IPS-NIHi11 (cell line): ENCODE results near the gene AGFG2.
"Not testable (repeated sequence)": the region's sequence is repeated elsewhere in the genome, so short reads cannot be mapped to it uniquely, and the experiment has no call there.

Source experiments
- DNase-seq: peaks from one replicate; pipeline ENCODE4 v3.0.0; 2012; ENCODE audit warnings: mixed read lengths, low spot score

The AGFG2 gene

DNA sequence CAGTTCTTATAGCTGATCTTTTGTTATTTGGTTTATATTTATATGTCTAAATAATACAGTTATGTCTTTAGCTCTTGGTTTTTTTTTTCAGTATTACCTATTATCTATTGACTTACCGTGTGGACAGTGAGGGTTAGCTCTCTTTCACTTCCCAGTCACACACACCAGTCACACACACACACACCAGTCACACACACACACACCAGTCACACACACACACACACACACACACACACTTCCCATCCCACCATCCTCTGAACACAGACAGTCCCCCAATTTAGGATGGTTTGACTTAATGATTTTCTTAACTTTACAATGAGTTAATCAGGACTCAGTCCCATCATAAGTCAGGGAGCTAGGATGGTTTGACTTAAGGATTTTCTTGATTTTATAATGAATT lies 18.9 kb upstream of the AGFG2 start:
- DNase-seq, result no peak

DNA sequence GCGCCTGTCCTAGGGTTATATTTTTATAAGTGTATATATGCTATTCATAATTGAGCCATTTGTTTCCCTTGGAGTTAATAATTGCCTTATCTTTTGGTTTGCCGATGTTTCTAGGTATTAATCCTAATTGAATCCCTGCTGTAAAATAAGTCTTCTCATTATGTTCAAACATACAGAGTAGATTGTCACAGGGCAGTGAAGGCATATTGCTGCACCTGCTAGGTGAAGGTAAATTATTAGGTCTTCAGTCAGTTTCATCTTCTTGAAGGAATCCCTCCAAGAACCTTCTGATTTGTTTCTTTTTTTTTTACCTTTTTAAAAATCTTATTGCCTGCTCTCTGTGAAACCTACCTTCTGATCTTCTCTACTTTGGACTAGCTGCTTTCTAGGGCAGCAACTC lies 17.9 kb upstream of the AGFG2 start:
- DNase-seq, result no peak

DNA sequence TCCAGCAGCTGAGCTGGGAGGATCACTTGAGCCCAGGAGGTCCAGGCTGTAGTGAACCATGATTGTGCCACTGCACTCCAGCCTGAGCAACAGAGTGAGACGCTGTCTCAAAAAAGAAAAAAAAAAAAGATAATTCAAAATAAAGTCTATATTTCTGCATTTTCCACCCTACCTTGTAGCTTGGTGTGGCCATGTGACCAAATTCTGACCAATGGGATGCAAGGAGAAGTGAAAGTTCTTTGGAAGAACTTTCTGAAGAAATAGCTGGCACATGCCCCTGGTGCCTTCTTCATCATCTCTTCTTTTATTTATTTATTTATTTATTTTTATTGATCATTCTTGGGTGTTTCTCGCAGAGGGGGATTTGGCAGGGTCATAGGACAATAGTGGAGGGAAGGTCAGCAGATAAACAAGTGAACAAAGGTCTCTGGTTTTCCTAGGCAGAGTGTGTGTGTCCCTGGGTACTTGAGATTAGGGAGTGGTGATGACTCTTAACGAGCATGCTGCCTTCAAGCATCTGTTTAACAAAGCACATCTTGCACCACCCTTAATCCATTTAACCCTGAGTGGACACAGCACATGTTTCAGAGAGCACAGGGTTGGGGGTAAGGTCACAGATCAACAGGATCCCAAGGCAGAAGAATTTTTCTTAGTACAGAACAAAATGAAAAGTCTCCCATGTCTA lies 17.0 kb upstream of the AGFG2 start:
- DNase-seq, result not testable (repeated sequence)

DNA sequence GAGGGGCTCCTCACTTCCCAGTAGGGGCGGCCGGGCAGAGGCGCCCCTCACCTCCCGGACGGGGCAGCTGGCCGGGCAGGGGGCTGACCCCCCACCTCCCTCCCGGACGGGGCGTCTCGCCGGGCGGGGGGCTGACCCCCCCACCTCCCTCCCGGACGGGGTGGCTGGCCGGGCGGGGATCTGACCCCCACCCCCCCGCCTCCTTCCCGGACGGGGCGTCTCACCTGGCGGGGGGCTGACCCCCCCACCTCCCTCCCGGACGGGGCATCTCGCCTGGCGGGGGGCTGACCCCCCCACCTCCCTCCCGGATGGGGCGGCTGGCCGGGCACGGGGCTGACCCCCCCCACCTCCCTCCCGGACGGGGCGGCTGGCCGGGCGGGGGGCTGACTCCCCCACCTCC lies 15.8 kb upstream of the AGFG2 start:
- not testable (repeated sequence) for DNase-seq

DNA sequence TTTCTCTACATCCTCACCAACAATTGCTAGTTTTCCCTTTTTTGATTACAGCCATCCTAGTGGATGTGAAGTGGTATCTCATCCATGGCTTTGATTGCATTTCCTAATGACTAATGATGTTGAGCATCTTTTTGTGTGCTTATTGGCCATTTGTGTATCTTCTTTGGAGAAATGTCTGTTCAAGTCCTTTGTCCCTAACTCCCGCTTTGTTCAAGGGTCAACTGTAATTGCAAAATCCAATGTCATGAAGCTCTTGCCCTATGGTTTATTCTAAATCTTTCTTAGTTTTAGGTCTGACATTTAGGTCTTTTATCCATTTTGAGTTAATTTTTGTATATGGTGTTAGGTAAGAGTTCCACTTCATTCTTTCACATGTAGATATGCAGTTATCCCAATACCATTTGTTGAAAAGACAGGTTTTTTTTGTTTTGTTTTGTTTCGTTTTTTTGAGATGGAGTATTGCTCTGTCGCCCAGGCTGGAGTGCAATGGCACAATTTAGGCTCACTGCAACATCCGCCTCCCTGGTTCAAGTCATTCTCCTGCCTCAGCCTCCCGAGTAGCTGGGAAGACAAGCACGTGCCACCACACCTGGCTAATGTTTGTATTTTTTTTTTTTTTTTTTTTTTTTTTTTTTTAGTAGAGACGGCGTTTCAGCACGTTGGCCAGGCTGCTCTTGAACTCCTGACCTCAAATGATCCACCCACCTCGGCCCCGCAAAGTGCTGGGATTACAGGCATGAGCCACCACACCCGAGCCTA lies 10.7 kb upstream of the AGFG2 start:
- DNase-seq, result not testable (repeated sequence)

DNA sequence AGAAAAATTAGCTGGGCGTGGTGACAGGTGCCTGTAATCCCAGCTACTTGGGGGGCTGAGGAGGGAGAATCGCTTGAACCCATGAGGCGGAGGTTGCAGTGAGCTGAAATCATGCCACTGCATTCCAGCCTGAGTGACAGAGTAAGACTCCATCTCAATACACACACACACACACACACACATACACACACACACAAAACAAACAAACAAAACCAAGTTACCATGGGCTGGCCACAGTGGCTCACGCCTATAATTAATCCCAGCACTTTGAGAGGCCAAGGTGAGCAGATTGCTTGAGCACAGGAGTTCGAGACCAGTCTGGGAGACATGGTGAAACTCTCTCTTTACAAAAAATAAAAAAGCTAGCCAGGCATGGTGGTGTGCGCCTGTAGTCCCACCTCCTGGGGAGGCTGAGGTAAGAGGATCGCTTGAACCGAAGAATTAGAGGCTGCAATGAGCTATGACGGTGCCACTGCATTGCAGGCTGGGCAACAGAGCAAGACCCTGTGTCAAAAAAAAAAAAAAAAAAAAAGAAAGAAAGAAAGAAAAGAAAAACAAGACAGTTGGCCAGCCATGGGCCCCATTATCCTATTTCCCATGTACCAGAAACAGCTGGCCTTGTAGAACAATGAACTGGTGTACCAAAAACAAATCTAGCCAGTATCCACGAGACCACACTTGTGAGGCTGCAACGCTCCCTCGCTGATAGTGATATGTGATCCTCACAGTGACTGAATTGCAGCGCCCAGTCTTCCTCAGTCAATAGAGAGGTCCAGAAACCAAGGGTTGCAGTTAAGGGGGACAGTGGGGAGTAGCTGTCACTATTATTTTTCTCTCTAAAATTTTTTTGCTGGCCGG lies 6.6 kb upstream of the AGFG2 start:
- DNase-seq, result no peak

DNA sequence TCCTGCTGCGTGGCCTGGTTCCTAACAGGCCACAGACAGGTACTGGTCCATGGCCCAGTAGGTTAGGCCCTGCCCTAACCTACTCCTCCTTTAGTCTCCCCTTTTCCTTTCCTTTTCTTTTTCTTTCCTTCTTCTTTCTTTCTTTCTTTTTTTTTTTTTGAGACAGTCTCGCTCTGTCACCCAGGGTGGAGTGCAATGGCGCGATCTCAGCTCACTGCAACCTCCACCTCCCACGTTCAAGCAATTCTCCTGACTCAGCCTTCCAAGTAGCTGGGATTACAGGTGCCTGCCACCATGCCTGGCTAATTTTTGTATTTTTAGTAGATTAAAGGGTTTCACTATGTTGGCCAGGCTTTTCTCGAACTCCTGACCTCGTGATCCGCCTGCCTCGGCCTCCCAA lies 3.0 kb upstream of the AGFG2 start:
- not testable (repeated sequence) for DNase-seq

DNA sequence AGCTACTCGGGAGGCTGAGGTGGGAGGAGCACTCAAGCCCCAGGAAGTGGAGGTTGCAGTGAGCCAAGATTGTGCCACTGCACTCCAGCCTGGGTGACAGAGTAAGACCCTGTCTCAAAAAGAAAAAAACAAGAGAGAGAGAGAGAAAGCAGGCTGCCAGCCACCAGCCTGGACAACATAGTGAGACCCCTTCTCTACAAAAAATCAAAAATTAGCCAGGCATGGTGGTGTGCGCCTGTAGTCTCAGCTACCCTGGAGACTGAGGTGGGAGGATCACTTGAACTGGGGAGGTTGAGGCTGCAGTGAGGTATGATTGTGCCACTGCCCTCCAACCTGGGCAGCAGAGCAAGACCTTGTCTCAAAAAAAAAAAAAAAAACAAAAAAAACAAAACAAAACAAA lies 2.3 kb upstream of the AGFG2 start:
- DNase-seq, result not testable (repeated sequence)

DNA sequence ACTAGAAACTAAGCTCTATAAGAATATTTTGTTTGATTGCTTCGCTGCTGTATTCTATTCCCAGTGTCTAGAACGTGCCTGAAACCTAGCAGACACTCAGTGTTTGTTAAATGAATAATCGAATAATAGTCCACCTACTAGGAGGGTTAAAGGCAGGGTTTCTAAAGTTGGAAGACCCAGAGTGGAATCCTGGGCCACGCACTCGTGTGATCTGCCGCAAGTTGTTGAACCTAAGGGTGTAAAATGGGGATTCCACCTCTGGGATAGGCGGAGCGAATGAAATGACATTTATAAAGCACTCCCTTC lies 702 bp upstream of the AGFG2 start:
- DNase-seq, result no peak

DNA sequence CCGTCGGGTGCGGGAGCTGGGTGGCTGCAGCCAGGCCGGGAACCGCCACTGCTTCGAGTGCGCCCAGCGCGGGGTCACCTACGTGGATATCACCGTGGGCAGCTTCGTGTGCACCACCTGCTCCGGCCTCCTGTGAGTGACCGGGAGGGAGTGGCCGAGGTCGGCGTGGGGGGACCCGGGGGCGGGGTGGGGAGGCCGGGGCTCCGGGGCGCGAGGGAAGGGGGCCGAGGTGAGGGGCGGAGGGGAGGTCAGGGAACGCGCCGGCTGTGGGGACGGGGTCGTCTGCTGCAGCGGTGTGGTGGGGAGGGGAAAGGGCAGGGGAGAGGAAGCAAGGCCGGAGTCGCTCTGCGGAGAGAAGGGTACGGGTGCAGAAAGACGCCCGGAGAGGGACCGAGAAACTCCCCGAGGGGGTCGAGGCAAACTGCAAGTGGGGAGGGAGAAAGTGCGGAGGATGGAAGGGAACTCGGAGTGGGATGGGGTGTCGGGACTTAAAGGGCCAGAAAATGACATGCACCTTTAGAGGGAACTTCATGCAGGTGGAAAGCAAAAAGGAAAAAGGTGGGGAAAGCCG lies 518 bp downstream of the AGFG2 start:
- peak; percentile 21 for DNase-seq

DNA sequence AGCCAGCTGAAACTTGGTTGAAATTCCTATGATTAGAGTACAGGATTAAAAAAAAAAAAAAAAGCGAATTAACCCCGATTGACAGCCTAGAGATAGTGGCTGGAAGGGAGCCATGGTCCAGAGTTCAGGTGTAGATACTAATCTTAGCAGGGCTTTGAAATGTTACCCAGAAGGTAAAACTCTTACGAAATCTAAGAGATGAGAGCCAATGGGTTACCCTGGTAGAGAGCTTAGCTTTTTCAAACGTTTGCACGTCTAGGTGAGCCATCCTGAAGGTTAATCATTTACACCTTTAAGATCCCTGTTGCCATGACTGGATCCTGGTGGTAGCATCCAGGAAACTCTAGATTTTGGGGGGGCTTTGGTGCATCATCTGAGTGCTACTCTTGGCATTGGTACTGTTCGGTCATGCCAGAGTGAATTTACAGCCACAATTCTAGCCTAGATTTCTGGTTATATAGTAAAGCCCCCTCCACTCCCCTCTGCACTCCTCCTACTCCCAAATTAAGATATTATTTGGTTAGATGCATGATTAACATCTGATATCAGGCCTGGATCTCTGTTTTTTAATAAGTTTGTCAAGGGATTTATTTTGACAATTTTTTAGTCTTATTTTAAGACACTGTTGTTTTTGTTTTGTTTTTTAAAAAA lies 1.2 kb downstream of the AGFG2 start:
- DNase-seq, result no peak

DNA sequence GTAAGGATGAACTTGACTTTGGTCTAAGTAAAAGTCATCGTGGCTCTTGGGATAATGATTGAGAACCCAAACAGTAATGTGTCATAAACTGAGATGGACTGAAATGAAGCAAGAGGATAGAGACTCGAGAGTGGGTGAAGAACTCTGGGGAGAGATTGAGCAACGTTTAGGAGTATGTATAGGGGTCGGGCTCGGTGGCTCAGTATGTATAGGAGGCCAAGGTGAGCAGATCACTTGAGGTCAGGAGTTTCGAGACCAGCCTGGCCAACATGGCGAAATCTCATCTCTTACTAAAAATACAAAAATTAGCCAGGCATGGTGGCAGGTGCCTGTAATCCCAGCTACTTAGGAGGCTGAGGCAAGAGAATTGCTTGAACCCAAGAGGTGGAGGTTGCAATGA lies 2.3 kb downstream of the AGFG2 start:
- DNase-seq, result not testable (repeated sequence)

DNA sequence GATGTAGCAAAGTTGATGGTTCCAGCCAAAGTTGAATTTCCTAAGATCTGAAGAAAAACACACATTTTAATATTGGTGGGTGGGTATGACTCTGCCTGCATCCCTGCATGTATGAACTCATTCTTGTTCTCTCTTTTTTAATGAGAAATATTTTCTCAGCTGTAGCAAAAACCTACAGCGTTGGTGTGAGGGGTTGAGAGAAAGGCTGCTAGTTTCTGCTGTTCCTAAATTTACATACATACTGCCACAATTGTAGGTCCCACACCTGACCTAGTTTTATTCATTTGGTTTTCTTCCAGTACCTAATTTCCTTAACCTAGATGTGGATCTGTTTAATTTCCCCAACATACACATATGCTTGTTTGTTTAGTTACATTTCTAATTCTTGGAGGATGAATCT lies 4.6 kb downstream of the AGFG2 start:
- DNase-seq, result no peak

DNA sequence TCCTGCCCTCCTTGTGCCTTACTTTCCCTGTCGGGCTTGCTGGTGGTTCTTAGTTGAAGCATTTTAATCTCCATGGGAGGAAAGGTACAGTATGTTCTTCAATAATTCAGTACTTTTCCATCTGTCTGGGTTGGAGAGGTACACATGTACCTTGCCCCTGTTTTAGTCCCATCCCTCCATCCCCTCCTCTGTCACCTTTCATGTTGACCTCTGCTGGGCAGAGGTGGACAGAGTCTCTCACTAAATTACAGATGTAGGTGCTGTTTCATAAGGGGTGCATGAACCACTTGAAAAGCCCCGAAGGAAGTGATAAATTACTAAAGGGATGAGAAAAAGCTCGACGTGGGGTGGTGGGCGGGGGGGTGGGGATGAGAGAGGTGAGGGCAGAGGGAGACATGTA lies 5.4 kb downstream of the AGFG2 start:
- no peak for DNase-seq

DNA sequence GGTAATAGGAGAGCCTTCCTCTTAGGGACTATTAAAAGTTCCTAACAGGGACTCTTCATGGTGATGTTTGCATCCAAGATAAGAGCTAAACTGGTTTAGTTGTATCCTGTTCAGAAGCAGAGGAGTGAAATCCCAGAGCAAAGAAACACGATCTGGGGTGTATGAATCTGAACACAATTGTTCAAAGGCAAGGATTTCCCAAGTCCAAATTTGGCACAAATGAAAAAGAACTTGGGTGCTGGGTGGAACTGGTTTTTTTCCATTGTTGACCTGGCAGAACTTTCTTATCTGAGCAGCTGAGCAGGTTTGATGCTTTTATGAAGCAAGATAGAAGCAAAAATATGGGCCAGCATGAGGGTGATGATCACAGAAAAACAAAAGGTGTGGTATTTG lies 6.0 kb downstream of the AGFG2 start:
- no peak for DNase-seq

DNA sequence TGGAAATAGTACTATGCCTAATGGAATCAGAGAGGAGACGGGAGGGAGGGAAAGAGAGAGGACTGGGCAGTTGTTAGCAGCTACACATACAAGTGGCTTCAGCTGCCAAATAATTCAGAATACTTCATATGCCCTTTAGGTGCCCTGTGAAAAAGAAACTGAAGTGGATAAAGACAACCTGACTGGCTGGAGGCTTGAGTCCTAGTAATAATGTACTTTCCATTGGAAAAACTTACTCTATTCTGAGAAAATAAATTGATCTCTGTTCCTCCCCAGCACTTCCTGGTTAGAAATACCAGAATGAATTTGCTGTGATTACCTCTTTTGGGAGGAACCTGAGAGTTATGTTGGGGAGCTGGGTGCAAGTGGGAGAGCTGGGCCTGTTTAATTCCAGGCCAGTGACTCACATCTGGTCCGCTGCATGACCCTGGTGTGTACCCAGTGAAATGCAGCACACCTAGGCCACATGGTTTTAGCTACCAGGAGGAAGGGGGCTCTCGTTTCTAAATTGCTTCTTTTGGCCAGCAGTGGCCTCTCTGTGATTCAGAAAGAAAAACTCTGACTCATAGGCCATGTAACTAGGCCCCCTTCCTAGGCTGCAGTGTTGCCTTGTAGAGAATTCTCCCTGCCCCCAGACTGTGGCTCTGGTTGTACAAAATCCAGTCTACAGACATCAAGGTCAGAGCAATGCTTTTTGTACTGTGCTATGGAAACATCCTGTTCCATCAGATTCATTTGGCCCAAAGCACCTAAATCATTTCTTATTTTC lies 6.5 kb downstream of the AGFG2 start:
- DNase-seq, result peak; percentile 61

DNA sequence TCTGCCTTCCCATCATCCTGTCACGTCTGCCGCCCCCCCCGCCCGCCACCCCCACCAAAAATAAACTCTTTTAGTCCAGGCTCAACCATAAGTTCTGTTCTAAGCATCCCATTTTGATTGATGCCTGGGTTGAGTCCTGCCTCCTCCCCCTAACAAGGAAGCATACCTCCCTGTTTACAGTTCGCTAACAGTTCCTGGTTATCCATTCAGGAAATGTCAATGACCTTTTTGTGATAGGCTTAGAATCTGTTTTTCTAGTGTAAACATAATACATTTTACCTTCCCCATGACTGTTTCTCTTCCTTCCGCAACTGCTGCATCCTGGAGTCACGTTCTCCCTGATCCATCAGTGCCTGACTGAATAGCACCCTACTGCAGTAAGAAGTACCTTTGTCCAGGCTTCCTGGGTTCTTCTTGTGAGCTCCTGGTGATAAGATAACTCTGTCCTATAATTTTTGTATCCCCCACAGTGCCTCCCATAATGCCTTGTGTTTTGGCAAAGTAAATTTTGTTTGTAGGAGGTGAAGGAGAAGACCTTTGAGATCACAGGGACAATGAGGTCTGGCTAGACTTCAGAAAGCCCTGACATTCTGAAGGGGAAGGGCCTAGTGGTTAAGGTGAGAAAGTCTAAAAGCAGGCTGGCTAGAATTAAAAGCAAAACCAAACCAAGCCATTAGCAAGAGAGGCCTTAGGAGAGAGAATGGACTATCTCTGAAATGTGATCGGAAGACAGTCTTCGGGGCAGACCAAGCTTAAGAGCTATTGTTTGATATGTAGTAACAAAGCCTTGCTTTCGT lies 7.3 kb downstream of the AGFG2 start:
- DNase-seq, result no peak

DNA sequence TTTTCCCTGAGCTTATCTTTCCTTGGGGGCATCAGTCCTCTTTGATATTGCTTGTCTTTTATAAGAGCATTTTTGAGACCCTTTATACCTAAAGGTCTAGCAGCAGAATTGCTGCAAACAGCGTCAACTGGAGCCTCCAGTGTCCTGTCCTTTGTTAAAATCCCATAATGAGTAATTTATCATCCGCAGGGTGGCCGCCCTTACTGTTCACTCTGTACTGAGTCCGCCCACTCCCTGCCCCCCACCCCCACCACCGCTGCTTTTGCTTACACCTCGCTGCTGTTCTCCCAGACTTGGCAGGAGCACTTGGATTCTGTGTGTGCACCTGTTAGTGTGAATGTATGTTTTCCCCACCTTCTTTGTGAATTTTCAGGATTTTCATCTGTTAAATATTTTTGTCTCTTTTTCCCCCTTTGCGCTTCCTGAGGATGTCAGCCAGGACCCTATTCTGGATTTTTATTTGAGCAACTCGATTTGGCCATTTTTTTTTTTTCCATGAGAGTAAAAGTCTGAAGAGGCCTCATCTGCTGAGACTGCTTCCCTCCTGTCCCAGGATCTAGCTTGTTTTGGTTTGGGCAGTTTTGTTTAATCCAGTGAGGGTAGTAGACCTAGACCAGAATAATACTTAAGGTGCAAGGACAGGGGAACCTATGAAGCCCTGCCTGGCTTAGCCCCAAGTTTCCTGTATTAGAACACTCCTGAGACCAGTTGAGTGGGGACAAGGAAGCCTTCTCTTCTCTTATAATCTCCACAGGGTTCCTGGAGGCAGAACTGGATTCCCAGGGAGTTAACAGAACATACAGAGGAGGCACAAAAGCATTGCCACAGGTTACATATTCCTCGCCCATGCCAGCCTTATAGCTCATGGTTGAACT lies 8.2 kb downstream of the AGFG2 start:
- DNase-seq, result no peak

DNA sequence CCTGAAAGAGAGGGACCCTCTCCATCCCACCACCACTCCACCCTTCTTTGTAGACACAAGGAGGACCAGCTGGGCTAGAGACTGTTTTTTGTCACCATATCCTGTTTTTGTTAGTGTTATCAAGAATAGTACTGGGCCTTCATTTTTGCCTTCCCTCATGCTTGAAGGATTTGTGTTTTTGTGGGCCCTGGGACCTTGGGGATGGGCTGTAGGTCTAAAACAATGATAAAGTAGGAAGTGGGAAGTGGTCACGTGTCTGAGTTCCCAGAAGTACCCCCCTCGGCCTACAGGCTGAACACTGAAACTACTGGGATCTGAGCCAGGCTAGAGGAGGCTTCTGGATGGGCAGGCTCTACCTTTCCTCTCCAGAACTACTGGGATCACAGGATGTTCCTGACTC lies 8.9 kb downstream of the AGFG2 start:
- DNase-seq, result no peak

DNA sequence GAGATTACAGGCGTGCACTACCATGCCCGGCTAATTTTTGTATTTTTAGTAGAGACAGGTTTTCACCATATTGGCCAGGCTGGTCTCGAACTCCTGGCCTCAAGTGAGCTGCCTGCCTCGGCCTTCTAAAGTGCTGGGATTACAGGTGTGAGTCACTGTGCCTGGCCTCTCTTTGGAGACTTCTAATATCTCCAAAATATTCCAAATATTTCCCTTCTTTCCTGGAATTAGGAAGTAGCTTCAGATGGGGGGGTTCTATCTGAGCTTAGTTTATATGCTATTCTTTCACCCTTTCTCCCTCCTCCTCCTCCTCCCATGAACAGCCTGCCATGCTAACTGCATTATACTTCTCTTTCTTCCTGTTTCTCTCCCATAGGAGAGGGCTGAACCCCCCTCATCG lies 9.4 kb downstream of the AGFG2 start:
- DNase-seq, result not testable (repeated sequence)
